Lower lobe of right lung (tissue), 2 donors: ENCODE measurements around the gene CDC25B. TPM values are rescaled to one million over a fixed set of nuclear protein-coding genes. Genes with fewer than 3 reads are reported as not detected.
"Not testable (repeated sequence)": the region's sequence is repeated elsewhere in the genome, so short reads cannot be mapped to it uniquely, and the experiment has no call there.

Experiments used
- ATAC-seq, 2 donors: fragments of 200-7000 bp; cut with Tn5 transposase; one replicate each; pipeline ENCODE4 v1.9.1; 2020 to 2022; ENCODE audit warnings: mild to moderate bottlenecking in 2 of 2, moderate library complexity in 2 of 2
- DNase-seq: peaks from one replicate; pipeline ENCODE4 v3.0.0-alpha.2; 2020
- H3K27ac ChIP-seq: fragments of 200-600 bp; one replicate; pipeline ENCODE4 v1.8.0; 2022
- H3K27me3 ChIP-seq: fragments of 200-600 bp; one replicate; pipeline ENCODE4 v1.8.0; 2022; ENCODE audit warnings: low read depth
- H3K36me3 ChIP-seq: fragments of 200-600 bp; one replicate; pipeline ENCODE4 v1.8.0; 2022; ENCODE audit warnings: mild to moderate bottlenecking
- H3K4me1 ChIP-seq: fragments of 200-600 bp; one replicate; pipeline ENCODE4 v1.8.0; 2022
- H3K4me3 ChIP-seq: fragments of 200-600 bp; one replicate; pipeline ENCODE4 v1.8.0; 2022; ENCODE audit warnings: mild to moderate bottlenecking
- H3K9me3 ChIP-seq: fragments of 200-600 bp; one replicate; pipeline ENCODE4 v1.8.0; 2022
- CTCF ChIP-seq: fragments of 200-600 bp; IDR thresholded peaks from one replicate; pipeline ENCODE4 v1.8.0; 2022; ENCODE audit warnings: antibody characterized with exemption, mild to moderate bottlenecking
- intact Hi-C: fragments of 100-400 bp; cut with DNase I; formaldehyde crosslinking; loops from one replicate; pipeline ENCODE4 v1.11.0; 2022
- total RNA-seq: library from RNA; stranded (reverse); fragmentation: NEBNext Ultra II Directional; extraction: Animal tissue kit (Norgen Biotek cat#: 25700); gene quantifications from one replicate; pipeline ENCODE4 v1.2.1, GENCODE V29; 2021
- donor health status: DM: no; HTN: yes; CAD: no; lungs with severe emphysema.

The CDC25B gene
- total RNA-seq, 1 donor from 2014 or later: 97.7 TPM

DNA sequence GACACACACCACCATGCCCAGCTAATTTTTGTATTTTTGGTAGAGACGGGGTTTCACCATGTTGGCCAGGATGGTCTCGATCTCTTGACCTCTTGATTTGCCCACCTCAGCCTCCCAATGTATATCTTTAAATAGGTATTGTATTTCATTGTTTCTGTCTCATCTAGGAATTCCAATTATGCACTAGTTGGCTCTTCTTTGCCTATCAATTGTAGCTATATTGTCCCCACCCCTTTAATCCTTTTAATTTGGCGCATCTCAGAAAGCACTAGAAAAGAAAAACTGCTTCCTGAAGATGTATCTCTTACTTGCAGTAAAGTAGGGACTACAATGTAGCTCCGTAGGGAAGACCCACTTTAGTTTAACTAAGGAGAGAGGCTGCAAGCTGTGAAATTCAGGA lies 40.0 kb downstream of the CDC25B start:
- intact Hi-C loops: no loop called here
- no peak overlapping the region for H3K27ac ChIP-seq
- H3K4me3 ChIP-seq: no peak overlapping the region
- H3K36me3 ChIP-seq: no peaks in the 10 kb centered on the region
- TF ChIP-seq CTCF: no peak
- no peak for ATAC-seq
- peaks cover 10% of the 10 kb centered on the region for H3K4me1 ChIP-seq
- DNase-seq: no peak
- no peaks in the 10 kb centered on the region for H3K9me3 ChIP-seq
- no peaks in the 10 kb centered on the region for H3K27me3 ChIP-seq

GRCh38 chr20:3839328-3839727 lies 43.2 kb downstream of the CDC25B start:
- DNase-seq (no peak), ATAC-seq (peak in 1 of 2 donors; percentile 47)
- H3K36me3 ChIP-seq: no peaks in the 10 kb centered on the region
- peaks cover 10% of the 10 kb centered on the region for H3K4me1 ChIP-seq
- no peaks in the 10 kb centered on the region for H3K9me3 ChIP-seq
- H3K27me3 ChIP-seq: no peaks in the 10 kb centered on the region
- no peak overlapping the region for H3K27ac ChIP-seq
- no peak for TF ChIP-seq CTCF
- intact Hi-C loops: no loop called here
- H3K4me3 ChIP-seq: no peak overlapping the region

GRCh38 chr20:3840201-3840600 lies 44.1 kb downstream of the CDC25B start:
- intact Hi-C loops, H3K9me3 ChIP-seq, H3K36me3 ChIP-seq, H3K27me3 ChIP-seq, ATAC-seq, DNase-seq, H3K27ac ChIP-seq, H3K4me3 ChIP-seq: not testable (repeated sequence)
- peaks cover 10% of the 10 kb centered on the region for H3K4me1 ChIP-seq

DNA sequence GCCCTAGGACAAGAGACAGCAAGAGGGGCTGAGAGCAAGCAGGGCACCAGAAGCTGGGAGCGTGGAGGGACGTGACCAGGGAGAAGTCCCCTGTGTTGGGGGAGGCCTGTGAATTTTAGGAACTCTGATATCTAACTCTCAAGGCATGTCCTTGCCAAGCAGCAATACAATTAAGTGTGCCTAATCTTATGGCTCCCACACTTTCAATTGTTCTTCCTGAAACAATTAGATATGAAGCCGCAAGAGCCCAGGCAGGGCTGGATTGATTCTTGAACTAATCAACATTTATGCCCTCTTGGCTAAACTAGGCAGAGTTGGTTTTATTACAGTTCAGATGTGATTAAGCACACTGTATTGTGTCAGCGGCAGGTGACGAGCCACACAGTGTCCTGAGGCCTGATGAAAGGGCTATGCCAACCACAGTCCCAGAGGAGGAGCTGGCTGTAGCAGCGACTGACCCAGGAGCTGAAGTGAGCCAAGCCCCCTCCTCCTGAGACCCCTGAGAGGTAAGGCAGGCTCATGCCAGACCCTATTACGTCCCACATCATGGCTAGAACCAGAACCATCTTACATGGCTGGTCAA lies 46.3 kb downstream of the CDC25B start:
- no peaks in the 10 kb centered on the region for H3K27me3 ChIP-seq
- ATAC-seq (no peak), DNase-seq (no peak)
- H3K9me3 ChIP-seq: no peaks in the 10 kb centered on the region
- no peak overlapping the region for H3K4me3 ChIP-seq
- TF ChIP-seq CTCF: no peak
- H3K36me3 ChIP-seq: no peaks in the 10 kb centered on the region
- intact Hi-C loops: no loop called here
- no peak overlapping the region for H3K27ac ChIP-seq
- H3K4me1 ChIP-seq: peaks cover 21% of the 10 kb centered on the region

- Histone ChIP-seq H3K4me1 (peaks cover 29% of the 10 kb centered on the region), H3K27ac (no peak overlapping the region), H3K36me3 (no peaks in the 10 kb centered on the region), H3K27me3 (no peaks in the 10 kb centered on the region), H3K9me3 (no peaks in the 10 kb centered on the region), H3K4me3 (no peak overlapping the region)
- no peak for TF ChIP-seq CTCF
- intact Hi-C loops: no loop called here
- ATAC-seq (no peak), DNase-seq (no peak)
Observed at GRCh38 chr20:3843490-3843889, 47.4 kb downstream of the CDC25B start.

DNA sequence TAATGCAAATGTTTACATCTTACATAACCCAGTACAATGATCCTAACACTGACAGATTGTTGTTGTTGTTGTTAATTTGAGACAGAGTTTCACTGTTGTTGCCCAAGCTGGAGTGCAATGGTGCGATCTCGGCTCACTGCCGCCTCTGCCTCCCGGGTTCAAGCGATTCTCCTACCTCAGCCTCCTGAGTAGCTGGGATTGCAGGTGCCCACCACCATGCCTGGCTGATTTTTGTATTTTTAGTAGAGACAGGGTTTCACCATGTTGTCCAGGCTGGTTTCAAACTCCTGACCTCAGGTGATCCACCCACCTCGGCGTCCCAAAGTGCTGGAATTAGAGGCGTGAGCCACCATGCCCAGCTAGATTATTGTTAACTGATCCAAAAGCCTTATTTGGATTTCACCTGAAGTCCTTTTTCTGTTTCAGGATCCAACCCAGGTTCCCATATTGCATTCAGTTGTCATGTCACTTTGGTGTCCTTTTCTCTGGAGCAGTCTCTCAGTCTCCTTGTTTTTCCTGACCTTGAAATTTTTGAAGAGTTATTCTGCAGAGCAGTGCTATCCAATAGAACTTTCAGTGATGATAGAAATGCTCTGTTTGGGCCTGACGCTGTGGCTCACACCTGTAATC lies 48.0 kb downstream of the CDC25B start:
- ATAC-seq, intact Hi-C loops: not testable (repeated sequence)

More for the DNA sequence above, 48.0 kb downstream of the CDC25B start:
- not testable (repeated sequence) for DNase-seq, H3K36me3 ChIP-seq, H3K4me3 ChIP-seq, H3K27ac ChIP-seq, H3K27me3 ChIP-seq, H3K9me3 ChIP-seq
- peaks cover 26% of the 10 kb centered on the region for H3K4me1 ChIP-seq
